ENCODE data around the gene SH2D4B.

The SH2D4B gene

GRCh38 chr10:80648106-80648505, 110.4 kb downstream of the SH2D4B start:
- DNase-seq: no peak

- DNase-seq: no peak
These were observed 111.5 kb downstream of the SH2D4B start for GRCh38 chr10:80649183-80649582.

- DNase-seq: no peak
These were observed 118.2 kb downstream of the SH2D4B start for GRCh38 chr10:80655898-80656297.

GRCh38 chr10:80658068-80658467, 120.4 kb downstream of the SH2D4B start:
- DNase-seq: no peak

- DNase-seq: no peak
These were observed 121.6 kb downstream of the SH2D4B start for GRCh38 chr10:80659289-80659688.

DNA sequence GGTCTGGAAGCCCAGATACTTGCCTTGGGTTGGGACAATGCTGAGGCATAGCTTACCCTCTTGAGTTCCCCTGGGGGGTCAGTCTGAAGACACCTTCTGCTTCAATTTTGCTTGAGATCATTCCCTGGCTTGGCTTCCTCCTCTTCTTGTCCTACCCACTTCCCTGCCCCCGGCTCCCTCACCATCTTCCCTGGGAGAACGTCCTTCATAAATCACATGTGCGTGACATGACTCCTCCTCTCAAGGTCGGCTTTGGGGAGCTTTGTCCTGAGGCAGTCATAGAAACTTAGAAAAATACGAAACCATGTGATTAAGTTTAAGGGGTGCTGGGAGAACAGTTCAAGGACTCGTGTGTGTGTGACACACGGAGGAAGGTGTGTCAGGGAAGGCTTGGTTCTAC, 122.6 kb downstream of the SH2D4B start:
- DNase-seq: no peak

DNA sequence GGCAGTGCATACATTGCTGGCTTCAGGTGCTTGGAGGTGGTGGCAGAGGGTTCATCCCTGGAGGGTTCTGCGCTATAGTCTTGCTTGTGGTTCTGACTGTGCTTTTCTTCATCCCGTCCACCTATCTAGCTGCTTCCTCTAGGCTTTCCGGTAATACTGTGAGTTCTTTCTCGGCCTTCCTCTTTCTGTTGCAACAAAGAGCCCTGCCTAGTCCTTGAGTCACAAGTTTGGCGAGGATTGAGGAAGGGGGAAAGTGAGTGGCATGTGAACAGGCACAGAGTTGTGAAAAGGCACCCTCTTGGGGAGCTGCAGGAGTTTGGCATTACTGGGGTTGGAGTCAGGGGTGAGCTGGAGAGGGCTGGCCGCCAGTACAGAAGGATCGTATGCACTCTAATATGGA, 123.0 kb downstream of the SH2D4B start:
- DNase-seq: no peak

- no peak for DNase-seq
These were observed 123.8 kb downstream of the SH2D4B start for GRCh38 chr10:80661526-80661925.

DNA sequence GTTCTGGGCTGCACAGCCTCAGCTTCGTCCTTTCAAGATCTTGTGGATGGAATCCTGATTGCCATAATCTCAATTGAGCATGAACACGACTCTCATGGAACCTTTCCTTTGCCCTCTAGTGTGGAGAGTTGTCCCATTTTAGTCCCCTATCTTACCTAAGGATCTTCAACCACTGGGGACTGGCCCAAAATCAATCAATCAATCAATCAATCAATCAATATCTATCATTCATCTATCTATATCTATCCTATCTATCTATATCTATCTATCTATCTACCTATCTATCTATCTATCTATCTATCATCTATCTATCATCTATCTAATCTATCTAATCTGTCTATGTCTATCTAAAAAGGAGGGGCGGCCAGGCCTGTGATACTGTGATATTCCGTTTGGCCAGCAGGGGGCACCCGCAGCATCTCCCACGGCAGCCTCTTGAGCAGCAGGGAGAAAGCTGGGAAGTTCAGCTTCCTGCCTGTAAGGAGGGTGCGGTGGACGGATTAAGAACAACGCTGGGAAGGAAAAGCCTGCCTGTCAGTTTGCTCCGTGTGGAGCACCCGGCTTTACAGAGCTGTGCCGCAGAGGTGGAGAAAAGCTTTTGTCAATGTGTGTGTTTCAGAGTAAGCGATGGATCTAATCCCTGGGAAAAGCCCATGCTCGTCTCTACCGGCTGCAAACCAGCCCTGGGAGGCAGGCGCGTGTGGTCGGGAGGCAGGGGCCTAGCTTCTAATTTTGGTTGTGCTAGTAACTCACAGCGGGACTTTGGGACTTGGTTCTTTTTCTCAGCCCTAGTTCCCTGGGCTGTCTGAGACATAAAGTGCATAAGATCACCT, 124.9 kb downstream of the SH2D4B start:
- DNase-seq: peak; percentile 20

- DNase-seq: no peak
These were observed 126.5 kb downstream of the SH2D4B start for GRCh38 chr10:80664071-80664680.

GRCh38 chr10:80669485-80669884, 131.8 kb downstream of the SH2D4B start:
- DNase-seq: no peak

- no peak for DNase-seq
These were observed 133.1 kb downstream of the SH2D4B start for GRCh38 chr10:80670774-80671173.

DNA sequence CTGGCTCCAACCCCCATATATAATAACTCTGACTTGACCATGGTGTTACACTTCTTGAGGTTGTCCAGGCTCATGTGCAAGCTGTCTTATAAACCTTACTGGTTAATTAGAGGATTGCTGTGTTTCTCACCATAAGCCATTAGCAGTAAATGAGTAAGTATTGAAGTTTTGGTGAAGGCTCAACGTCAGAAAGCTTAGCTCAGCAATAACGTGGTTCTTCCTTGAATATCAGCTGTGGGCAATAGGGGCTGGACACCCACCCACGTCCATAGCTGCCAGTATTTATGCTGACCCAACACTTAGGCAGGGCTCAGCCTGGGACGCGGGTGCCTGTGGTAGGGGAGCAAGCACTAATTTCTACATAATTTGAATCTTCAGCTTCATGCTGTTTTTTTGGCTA, 134.1 kb downstream of the SH2D4B start:
- no peak for DNase-seq

- no peak for DNase-seq
These were observed 134.9 kb downstream of the SH2D4B start for GRCh38 chr10:80672613-80673012.

DNA sequence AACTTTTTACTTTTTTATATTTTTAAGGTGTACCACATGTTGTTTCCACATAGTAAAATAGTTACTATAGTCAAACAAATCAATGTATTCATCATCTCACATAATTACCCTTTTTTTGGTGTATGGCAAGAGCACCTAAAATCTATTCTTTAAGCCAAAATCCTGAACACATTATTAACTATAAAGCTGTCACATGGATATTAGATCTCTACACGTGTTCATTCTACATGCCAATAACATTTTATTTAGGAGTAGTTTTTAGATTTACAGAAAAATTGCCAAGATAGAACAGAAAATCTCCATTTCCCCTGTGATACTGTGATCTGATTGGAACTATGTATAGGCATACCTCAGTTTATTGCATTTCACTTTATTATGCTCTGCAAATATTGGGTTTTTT, 137.1 kb downstream of the SH2D4B start:
- no peak for DNase-seq

- no peak for DNase-seq
These were observed 143.4 kb downstream of the SH2D4B start for GRCh38 chr10:80681142-80681541.

DNA sequence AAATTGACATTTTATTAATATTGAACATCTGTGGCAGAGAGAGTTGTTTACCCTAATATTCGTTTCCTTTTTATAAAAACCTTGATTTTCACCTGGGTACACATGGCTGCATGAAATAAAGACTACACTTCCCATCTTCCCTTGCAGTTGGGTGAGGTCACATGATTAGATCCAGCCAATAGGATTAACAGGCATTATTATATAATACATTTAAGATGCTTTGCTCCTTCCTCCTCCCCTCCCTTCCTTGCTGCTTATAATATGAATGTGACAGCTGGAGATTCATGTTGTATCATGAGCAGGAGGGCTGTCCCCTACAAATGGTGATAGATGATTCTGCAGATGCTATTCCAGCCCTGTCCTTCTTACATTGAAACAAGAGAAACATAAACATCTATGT, 146.6 kb downstream of the SH2D4B start:
- DNase-seq: no peak

GRCh38 chr10:80685355-80685754, 147.7 kb downstream of the SH2D4B start:
- no peak for DNase-seq

GRCh38 chr10:80686734-80687475, 149.2 kb downstream of the SH2D4B start:
- DNase-seq: no peak

DNA sequence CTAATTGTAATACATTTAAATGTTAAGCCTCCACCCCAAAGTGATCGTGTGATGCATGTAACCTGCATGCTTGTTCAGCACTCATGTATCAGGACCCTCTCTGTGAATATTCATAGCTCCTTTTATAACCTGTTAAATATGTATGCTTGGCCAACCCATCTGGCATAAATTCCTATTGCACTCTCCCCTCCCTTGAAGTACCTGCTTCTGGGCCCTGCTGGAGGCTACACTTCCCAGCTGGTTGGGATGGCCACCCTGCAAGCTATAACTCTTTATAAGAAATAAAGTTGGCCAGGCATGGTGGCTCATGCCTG, 149.7 kb downstream of the SH2D4B start:
- no peak for DNase-seq

- no peak for DNase-seq
These were observed 152.7 kb downstream of the SH2D4B start for GRCh38 chr10:80690434-80690833.

- no peak for DNase-seq
These were observed 153.7 kb downstream of the SH2D4B start for GRCh38 chr10:80691441-80691840.

DNA sequence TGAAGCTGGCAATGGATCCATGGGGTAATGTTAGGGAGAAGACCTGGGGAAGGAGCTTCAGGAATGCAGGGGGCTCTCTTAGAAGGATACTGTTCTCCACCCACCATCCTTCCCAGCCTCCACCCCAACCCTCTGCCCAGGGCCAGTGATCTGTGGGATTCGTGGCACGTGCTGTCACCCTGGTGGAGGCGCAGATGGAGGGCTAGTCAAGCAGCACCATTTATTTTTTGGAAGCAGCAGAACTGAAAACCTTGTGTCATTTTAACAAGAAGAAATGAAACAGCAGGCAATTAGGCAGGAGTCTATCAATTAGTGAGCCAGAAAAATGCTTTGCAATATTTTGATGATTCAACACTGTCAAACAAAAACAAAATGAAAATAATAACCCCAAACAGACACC, 155.9 kb downstream of the SH2D4B start:
- DNase-seq: no peak

DNA sequence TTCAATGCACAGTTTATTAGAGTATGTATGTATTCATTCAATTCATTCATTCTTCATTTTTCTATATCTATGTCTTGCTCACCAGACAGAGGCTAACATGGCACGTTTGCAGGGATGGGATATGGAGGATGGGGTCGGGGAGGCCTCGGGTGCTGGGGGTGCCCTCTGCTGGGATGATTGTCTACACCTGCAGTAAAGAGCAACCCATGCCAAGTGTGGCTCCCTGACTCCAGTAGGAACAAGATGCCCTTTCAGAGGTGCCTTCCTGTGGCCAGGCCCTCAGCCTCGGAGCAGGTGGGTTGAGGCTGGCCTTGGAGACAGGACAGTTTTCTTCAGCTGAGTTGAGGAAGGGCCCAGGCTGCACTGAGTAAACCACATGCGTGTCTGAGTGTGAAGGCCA, 157.2 kb downstream of the SH2D4B start:
- no peak for DNase-seq

Measured in DMS79 treated with DMSO at 0.1 percent for 48 hours (cell line).